GM21528 (cell line): Measurements from ENCODE around the gene KLHL22.
"Not testable (repeated sequence)": the region's sequence is repeated elsewhere in the genome, so short reads cannot be mapped to it uniquely, and the experiment has no call there.

Source experiments
- ATAC-seq: cut with Tn5 transposase; IDR thresholded peaks from one replicate; pipeline ENCODE4 v1.9.1; 2021; ENCODE audit warnings: mild to moderate bottlenecking, moderate library complexity; ENCODE audit not compliant: unreplicated experiment, low FRiP score

KLHL22 gene

GRCh38 chr22:20524004-20524481, 28.4 kb upstream of the KLHL22 start:
- no peak for ATAC-seq

- no peak for ATAC-seq
Observed at GRCh38 chr22:20523086-20523983, 27.7 kb upstream of the KLHL22 start.

DNA sequence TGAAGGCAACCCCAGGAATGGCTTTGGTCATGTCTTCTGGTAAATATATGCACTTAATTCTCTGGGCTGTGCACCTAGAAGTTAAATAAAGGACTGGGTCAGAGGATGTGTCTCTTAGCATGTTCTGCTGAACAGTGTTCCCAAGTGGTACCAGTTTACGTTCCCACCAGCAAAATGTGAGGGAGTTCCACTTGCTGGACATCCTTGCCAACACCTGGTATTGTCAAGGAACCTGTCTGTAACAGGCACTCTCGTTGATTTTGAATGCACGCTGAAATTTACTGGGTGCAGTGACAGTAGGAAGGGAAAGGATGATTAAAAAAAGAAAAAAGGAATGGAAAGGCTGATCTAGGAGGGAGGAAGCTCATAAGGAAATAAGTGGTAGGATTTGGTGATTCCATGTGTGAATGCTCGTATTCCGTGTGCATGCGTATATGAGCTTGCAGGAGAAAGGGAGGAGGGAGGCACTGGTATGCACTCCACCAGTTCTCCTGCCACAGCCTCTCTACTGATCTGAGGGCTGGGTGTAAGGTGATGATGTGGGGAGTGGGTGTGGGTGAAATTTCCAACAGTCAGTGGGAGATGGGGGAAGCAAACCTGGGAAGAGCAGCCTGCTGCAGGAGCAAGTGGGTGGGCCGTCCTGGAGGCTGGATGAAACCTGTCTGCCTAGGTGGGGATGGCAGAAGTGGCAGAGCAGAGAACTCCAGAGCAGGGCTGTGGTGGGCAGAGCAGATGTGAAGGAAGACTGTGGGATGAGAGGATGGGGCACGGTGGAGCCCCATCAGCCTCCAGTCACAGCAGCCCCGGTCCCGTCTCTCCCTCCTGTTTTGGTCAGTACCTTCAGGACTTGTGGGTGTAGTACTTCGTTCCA, 26.8 kb upstream of the KLHL22 start:
- ATAC-seq, result no peak

GRCh38 chr22:20520093-20520511, 24.5 kb upstream of the KLHL22 start:
- no peak for ATAC-seq

- no peak for ATAC-seq
Observed at GRCh38 chr22:20519558-20519957, 24.0 kb upstream of the KLHL22 start.

- ATAC-seq, result no peak
Observed at GRCh38 chr22:20517841-20518592, 22.4 kb upstream of the KLHL22 start.

DNA sequence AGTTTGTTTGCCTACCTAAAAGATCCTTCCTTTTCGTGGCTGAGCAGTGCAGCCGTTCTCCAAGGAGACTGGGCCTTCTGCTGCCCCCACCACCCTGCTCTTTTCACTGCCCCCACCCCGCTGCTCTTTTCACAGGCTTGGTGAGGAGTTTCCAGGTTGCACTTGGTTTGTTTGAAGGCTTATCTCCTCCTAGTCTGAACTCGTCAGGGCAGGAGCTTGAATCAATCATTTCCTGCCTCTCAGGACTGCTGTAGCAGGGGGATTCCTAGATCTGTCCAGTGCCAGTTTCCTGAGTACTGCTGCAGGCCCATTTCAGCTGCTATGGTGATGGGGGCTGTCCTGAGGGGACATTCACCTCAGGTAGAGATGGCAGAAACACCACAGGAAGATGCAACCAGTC, 21.8 kb upstream of the KLHL22 start:
- no peak for ATAC-seq

GRCh38 chr22:20516399-20516798, 20.8 kb upstream of the KLHL22 start:
- no peak for ATAC-seq

DNA sequence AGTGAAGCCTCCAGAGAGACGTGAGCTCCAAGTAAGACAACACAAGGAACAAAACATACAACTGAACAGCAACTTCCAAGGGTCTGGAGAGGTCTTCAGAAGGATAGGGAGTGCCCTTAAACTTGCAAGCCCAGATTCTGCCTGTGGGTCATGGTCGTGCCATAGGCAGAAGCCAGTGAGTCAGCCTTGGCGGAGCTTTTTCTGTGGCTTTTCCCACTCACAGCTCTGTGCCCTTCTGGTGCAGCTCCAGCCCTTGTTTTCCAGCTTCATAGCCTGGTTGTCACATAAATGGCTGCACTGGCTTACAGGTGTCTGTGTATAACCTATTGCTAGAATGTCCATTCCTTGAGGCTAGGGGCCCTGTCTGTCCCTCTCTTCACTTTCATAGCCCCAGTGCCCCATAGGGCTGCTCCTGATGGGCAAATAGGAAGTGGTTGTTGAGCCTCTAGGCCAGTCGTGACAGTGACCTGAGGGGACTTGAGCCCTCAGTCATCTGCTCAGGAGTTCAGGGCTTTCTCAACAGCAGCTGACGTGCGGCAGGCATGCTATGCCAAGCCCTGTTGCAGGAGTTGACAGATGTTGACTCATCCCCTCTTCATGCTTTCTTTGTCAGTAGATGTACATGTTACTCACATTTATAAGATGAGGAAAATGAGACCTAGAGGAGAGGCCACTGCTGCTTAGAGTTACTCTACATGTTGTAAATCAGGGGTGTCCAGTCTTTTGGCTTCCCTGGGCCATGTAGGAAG, 19.2 kb upstream of the KLHL22 start:
- no peak for ATAC-seq

DNA sequence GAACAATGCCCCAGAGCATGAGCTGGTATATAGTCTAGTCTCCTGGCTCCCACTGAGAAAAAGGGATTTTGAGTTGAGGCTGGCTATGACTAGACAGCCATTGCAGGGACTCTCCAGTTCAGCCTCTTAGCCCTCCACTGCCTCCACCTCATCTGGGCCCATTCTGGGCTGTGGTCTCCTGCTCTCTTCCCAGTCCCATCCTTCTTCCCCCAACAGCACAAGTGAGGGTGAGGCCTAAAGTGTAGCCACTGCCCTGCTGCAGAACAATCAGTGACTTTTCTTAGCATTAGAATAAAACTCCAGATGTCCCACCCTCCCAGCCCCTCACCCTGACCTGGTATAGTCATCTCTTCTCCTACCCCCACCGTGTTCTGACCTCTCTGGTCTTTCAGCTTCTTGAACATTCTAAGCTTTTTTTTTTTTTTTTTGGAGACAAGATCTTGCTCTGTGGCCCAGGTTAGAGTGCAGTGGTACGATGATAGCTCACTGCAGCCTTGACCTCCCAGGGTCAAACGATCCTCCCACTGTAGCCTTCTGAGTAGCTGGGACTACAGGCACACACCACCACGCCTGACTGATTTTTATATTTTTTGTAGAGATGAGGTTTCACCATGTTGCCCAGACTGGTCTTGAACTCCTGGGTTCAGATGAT, 16.1 kb upstream of the KLHL22 start:
- no peak for ATAC-seq

GRCh38 chr22:20510811-20511577, 15.4 kb upstream of the KLHL22 start:
- no peak for ATAC-seq

DNA sequence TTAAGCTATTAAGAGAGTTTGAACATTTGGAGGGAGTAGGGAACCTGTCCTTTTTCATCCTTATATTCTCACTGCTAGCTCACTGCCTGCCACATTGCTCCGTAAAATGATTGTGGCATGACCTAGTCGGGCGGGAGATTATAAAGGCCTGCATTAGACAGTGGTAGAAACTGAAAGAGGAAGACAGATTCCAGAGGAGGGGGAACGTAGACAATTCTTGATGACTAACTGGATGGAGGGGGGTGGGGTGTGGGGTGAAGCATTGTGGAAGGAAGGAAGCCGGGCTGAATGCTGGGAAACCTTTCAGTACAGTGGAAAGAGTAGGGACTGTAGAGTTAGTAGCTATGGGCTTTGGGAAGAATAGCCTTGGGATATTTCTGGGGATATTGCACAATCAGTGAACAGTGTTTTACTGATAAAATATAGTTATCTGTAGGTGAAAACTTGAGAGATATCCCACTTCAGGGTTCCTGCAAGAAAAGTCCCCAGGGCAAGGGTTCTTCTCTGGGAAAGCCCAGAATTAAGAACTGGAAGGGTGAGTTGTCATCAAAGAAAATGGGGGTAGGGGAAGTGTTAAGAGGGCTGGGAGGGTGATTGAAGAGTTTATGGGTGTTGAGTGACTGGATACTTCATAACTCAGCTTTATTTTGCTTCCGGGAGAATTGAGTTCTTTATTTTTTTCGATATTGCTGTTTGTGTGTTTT, 13.9 kb upstream of the KLHL22 start:
- no peak for ATAC-seq

DNA sequence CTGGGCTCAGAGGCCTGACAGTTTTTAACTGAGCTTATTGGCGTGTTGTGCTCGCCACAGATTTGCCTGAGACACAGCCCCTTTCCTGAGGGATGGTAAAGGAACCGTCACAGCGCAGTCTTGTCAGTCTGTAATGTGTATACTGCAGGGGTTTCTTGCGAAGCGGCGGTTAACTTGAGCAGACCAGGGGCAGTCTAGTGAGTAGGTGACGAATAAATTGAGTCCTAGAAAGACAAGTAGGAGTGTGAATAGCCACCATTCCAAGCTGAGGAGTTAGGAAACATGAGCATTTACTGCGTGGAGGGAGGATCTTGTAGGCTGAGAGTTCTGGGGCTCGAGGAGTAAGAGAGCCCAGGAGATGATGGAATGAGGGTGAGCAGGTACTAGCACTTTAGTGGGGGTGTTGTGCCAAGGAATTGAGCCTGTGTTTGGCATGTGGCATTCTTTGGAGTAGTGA, 13.2 kb upstream of the KLHL22 start:
- no peak for ATAC-seq

DNA sequence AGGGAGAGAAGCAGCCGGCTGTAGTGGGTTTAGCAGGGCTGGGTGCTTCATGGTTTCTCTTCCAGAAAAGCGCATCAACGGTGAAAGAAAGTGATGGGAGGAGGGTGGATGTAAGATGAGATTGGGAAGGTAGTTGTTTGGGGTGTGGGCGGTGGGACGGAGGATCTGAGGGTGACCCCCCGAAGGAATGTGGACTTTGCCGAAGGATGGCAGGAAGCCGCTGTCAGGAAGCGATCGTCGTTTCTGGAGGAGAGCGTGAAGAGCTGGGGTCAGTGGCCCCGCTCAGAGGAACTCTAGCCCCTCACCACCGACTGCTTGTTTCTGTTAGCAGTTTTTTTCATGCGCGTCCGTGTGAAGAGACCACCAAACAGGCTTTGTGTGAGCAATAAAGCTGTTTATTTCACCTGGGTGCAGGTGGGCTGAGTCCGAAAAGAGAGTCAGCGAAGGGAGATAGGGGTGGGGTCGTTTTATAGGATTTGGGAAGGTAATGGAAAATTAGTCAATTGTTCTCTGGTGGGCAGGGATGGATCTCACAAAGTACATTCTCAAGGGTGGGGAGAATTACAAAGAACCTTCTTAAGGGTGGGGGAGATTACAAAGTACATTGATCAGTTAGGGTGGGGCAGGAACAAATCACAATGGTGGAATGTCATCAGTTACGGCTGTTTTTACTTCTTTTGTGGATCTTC, 12.6 kb upstream of the KLHL22 start:
- not testable (repeated sequence) for ATAC-seq

DNA sequence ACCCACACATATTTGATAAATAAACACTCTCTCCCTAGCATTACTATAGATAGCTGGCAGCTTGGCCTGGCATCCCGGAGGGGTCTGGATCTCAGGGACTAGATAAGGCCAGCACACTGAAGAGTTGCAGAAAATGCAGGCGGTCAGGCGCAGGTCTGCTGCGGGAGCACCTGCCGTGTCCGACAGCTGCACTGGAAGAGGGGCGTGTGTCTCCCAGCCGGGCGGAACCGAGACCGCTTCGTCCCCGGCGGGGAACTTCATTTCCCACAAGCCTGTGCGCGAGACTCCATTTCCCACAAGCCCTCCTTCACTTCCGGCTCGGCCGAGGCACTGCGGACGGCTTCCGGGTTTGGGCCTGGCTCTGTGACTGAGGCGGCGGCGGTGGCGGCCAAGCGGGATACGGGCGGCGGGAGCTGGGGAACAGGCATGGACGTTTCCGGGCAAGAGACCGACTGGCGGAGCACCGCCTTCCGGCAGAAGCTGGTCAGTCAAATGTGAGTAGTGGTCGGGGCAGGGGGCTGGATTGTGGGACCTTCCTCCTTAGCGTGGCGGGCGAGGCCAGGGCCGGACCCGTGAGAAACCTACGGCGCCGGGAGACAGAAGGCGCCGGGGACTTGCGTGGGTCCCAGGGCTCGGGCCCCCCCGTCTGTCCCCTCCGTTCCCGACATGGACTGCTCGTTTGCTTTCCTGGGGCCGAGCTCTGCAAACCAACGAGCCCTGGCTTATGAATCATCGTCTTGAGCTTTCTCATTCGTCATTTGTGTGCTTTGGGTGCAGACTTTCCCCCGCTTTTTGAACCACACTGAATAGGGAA, 11.9 kb upstream of the KLHL22 start, which contains the start of gene MED15:
MED15 (plus strand) TSS at position 358 of the 814 bp plus-strand sequence; CDS start at position 427, 69 bp downstream.
- peak; percentile 68 for ATAC-seq

GRCh38 chr22:20506543-20507252, 11.1 kb upstream of the KLHL22 start:
- no peak for ATAC-seq
